Gastroesophageal sphincter (tissue), 3 donors: ENCODE measurements around the gene HPS3.

Source experiments
- EP300 ChIP-seq: sonication (generic); formaldehyde crosslinking; IDR thresholded peaks from one replicate; pipeline ENCODE4 v1.6.1; 2017; ENCODE audit warnings: antibody characterized with exemption, mild to moderate bottlenecking
- POLR2A ChIP-seq, 2 donors: fragments of 450-650 bp; IDR thresholded peaks; one replicate each; pipeline ENCODE4 v1.6.1; 2017; ENCODE audit warnings: antibody characterized with exemption in 2 of 2, mild to moderate bottlenecking in 2 of 2, moderate library complexity in 1 of 2
- POLR2AphosphoS5 ChIP-seq: sonication (generic); formaldehyde crosslinking; IDR thresholded peaks from one replicate; pipeline ENCODE4 v1.6.1; 2017; ENCODE audit warnings: antibody characterized with exemption
- TF ChIP-seq, protein P1 (sequence below), 4 experiments: fragments of 200-600 bp in 2 of 4; fragments of 450-650 bp in 2 of 4; sonication (generic) in 1 of 4; IDR thresholded peaks; one replicate each; pipeline ENCODE4 v1.5.1; 2017 to 2019; ENCODE audit warnings: antibody characterized with exemption in 4 of 4, mild to moderate bottlenecking in 2 of 4, moderate library complexity in 2 of 4

DNA sequence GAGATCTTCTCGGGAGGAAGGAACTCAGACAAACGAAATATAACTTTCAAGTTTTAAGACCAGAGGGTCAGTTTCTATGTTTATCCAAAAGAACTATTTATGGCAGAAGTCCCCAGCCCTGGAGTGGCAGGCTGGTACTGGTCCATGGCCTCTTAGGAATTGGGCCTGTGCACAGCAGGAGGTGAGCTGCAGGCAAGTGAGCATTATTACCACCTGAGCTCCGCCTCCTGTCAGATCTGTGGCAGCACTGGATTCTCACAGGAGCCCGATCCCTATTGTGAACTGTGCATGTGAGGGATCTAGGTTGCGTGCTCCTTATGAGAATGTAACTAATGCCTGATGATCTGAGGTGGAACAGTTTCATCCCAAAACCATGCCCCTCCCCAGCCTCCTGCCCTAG lies 14.3 kb upstream of the HPS3 start:
- TF ChIP-seq, protein P1, sequence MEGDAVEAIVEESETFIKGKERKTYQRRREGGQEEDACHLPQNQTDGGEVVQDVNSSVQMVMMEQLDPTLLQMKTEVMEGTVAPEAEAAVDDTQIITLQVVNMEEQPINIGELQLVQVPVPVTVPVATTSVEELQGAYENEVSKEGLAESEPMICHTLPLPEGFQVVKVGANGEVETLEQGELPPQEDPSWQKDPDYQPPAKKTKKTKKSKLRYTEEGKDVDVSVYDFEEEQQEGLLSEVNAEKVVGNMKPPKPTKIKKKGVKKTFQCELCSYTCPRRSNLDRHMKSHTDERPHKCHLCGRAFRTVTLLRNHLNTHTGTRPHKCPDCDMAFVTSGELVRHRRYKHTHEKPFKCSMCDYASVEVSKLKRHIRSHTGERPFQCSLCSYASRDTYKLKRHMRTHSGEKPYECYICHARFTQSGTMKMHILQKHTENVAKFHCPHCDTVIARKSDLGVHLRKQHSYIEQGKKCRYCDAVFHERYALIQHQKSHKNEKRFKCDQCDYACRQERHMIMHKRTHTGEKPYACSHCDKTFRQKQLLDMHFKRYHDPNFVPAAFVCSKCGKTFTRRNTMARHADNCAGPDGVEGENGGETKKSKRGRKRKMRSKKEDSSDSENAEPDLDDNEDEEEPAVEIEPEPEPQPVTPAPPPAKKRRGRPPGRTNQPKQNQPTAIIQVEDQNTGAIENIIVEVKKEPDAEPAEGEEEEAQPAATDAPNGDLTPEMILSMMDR (IDR thresholded peaks at IDR 0.05) = no peak
- TF ChIP-seq POLR2A (IDR thresholded peaks at IDR 0.05) (no peak), POLR2AphosphoS5 (no peak), EP300 (no peak)
